Measurements from ENCODE around the gene MAP3K21.

DNA sequence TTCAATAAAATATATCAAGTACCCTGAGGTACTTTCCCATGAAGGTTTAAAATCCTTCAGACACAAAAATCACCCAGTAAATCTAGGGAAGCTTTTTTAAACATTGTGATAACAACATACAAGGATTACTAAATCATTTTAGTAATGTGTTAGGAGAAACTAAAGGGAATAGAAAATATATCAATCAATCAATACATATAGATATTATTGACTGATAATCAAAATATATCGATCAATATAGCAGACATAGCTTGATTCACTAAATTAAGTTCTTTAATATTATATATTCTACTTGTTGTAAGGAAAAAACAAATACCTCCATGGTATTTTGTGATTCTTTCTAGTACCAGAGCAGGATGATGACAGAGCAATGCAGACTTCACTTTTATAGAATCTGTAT, 35.2 kb downstream of the MAP3K21 start:
- no peak for TF ChIP-seq EZH2phosphoT487 (IDR thresholded peaks at IDR 0.05; ENCODE audit: low read depth)
- TF ChIP-seq, protein P1, sequence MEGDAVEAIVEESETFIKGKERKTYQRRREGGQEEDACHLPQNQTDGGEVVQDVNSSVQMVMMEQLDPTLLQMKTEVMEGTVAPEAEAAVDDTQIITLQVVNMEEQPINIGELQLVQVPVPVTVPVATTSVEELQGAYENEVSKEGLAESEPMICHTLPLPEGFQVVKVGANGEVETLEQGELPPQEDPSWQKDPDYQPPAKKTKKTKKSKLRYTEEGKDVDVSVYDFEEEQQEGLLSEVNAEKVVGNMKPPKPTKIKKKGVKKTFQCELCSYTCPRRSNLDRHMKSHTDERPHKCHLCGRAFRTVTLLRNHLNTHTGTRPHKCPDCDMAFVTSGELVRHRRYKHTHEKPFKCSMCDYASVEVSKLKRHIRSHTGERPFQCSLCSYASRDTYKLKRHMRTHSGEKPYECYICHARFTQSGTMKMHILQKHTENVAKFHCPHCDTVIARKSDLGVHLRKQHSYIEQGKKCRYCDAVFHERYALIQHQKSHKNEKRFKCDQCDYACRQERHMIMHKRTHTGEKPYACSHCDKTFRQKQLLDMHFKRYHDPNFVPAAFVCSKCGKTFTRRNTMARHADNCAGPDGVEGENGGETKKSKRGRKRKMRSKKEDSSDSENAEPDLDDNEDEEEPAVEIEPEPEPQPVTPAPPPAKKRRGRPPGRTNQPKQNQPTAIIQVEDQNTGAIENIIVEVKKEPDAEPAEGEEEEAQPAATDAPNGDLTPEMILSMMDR (IDR thresholded peaks at IDR 0.05; ENCODE audit: low read depth, low read length): no peak
